ENCODE measurements around the gene CHI3L1.

CHI3L1 gene

DNA sequence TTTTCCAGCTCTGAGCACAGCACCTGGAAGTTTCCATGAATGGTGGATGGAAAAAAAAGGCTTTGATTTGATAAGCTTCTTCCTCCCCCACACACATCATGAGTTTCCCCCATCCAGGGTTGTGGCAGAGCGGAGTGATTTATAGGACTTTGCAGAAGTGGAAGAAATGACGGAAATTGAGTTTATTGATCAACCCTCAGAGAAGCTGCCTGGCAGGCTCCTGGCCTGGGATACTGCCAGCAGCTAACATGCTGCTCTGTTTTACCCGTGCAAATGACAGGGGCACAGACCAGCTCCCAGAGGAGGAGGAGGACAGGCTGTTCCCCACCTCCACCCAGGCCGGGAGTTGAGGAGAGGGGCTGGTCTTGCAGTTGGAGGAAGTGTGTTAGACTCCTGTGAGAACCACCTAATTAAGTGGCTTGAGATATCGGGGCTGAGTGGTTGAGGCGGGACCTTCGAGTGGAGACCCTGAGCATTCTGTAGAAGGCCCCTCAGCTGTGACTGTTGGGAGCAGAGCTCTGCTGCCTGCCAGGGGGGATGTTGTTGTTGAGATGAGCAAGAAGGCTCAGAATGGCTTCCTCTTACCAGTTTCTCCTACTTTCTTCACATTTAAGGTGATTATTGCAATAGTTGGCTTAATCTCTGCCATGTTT, 37.2 kb downstream of the CHI3L1 start:
- no peak for DNase-seq

DNA sequence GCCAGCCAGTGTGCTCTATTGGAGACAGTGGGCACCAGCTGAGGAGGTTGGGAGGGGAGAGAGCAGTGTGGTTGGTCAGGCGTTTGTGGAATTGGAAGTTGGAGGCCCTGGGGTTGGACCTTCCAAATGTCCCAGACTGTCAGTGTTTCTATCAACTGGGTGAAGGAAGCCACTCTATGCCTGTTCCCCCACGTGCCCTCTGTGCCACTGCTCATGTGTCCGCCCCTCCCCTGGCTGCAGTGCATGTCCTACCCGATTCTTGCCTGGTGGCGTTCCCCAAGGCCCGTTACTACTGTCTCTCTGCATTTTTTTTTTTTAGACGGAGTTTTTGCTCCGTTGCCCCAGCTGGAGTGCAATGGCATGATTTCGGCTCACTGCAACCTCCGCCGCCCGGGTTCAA, 37.9 kb downstream of the CHI3L1 start:
- DNase-seq = no peak

DNA sequence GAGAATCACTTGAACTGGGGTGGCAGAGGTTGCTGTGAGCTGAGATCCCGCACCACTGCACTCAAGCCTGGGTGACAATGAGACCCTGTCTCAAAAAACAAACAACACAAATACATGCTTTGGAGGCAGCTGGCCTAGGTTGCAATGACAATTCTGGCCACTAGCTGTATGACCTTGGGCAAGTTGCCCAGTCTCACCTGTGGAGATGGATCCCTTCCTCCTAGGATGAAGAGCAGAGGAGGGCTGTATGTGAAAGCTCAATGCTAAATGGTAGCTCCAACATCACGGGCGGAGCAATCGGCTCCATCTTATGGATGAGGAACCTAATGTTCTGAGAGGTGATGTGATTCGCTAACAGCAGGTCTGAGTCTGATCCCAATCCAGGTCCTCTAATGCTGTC, 38.4 kb downstream of the CHI3L1 start:
- no peak for DNase-seq

DNA sequence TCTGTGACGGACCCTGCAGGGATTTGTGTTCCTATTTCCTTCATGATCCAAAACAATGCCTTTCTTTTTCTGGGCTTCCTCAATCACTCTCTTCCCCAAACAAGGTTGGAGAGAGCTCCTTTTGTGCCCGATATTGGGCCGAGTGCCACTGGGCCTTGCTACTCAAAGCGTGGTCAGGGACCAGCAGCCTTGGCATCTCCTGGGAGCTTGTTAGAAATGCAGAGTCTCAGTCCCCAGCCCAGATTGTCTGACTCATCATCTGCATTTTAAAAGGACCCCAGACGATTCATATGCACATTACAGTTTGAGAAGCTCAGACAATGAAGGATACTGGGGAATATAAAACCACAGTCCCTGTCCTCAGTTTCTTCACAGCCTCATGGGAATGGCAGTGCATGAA, 39.1 kb downstream of the CHI3L1 start:
- no peak for DNase-seq

DNA sequence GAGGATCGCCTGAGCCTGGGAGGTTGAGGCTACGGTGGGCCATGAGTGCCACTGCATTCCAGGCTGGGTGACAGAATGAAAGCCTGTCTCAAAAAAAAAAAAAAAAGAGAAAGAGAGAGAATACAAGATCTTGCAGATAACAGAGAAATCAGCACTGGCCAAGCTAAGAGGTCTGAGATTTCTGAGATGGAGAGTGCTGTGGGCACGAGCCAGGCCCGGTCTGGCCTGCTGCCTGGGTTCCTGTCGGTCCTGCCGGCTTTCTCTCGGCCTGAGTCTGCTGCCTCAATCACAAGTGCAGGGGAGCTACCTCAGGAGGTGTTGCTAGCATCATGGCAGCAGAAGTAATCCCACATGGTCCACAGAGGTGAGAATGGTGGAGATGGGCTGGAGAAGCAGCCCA, 40.0 kb downstream of the CHI3L1 start:
- no peak for DNase-seq

DNA sequence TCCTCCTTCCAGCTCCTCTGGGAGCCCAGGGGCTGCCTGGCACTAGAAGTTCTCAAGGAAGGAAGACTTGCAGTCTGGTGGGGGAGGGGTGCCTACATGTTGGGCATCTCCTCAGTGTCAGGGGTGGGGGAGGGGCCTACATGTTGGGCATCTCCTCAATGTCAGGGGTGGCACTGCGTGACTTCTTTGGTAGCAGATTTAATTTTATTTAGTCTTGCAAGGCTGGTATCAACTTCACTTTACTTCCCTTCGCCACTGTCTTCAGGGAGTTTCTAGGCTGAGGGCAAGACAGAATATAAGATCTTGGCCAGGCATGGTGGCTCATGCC, 40.5 kb downstream of the CHI3L1 start:
- no peak for DNase-seq

DNA sequence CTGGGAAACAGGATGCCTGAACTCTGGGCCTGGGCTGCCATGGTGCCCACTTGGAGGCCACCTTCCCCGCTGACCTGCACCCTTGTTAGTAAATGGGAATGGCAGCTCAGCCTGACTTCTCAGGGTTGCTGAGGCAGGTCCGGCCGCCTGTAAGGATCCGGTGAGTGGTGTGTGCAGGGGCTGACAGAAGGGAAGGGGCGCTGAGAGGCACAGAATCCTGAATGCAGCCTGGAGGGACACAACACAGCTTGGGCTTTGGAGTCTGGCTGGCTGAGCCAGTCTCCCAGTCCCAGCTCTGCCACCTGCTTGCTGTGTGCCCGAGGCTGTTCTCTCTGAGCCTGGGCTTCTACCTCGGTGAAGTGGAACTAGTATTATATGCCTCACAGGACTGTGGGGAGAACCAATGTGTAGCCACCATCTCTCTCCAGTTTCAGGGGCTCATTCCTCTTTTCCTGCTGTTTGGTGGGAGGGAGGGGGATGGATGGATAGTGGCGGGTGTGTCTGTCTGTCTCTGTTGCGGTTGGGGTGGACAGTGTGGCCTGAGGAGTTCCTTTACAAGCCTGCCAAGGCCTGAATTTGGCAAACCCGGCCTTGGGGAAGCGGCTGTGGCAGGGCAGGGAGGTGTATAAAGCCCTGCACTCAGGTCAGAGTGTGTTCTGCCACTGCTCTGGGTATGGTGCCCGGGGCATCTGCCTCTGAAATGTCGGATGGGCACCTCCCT, 41.0 kb downstream of the CHI3L1 start:
- DNase-seq = no peak

DNA sequence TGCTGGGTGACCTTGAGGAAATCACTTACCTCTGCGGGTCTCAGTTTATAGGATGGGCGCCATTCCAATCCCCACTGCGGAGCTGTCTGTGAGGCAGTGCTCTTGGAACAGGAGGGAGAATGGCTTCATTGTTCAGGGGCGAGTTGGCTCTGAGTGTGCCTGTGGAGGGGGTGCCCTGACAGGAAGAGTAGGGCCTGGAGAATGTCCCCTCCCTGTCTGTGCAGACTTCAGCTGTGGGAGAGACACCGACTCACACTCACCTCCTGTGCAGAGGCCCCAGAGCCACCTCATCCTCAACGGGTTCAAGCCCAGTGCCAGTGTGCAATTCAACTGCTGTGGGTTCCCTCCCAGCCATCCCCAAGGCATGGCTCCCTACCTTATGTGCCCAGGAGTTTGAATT, 41.8 kb downstream of the CHI3L1 start:
- DNase-seq = no peak

DNA sequence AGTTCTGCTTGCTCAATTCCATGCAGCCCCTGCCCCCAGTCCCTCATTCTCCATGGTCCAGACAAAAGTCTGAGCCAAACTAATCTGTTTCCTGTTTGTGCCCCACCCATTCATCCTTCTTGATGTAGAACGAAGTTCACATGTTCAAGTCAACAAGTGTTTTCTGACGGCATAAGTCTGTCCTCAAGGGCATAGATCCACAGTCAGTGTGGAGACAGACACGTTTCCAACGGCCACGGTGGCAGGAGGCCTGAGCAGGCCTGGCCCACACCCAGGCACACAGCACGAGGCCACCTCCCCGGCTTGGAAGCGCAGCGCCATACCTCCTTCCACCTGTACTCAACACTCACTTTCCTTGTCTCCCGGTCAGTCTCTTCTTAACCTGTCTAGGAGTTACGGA, 42.9 kb downstream of the CHI3L1 start:
- no peak for DNase-seq

DNA sequence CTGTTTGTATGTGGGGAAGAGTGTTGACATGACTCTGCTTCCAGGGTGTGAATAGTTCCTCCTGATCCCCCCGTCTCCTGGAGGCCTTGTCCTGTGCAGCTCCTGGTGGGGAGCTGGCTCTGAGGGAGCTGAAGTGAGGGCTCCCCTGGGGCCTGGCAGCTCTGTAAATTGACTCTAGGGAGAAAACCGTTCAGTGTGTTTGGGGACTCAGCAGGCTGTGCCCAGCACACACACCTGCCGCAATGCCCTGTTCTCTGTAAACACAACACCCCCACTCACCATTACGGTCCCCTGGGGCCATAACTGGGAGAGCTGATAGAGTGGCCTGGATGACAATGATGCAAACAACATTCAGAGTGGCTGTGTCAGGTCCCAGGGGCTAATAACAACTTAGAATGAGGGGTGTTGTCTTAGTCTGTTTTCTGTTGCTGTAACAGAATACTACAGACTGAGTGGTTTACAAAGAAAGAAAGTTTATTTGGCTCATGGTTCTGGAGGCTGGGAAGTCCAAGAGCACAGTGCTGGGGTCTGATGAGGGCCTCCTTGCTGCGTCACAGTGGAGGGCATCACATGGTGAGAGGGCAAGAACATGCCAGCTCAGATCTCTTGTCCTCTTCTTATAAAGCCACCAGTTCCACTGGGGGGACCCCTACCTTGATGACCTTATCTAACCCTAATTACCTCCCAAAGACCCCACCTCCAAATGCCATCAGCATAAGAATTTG, 43.7 kb downstream of the CHI3L1 start:
- peak; percentile 87 for DNase-seq

DNA sequence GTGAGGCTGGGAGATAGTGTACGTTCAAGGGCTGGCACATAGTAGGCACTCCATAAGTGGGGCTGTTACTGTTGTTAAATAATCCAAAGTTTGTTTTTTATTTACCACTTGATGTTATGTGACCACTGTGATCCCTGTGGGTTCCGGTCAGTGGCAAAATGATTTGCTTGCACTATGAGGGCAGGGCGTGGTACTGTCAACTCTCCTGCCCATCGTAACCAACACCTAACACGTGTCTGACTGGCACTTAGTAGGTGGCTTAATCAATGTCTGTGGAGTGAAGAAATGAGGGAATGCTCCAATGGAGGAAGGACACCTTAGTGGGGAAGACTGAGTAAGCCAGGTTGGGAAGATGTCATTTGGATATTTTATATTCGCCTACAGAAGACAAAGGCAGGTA, 44.4 kb downstream of the CHI3L1 start:
- no peak for DNase-seq

DNA sequence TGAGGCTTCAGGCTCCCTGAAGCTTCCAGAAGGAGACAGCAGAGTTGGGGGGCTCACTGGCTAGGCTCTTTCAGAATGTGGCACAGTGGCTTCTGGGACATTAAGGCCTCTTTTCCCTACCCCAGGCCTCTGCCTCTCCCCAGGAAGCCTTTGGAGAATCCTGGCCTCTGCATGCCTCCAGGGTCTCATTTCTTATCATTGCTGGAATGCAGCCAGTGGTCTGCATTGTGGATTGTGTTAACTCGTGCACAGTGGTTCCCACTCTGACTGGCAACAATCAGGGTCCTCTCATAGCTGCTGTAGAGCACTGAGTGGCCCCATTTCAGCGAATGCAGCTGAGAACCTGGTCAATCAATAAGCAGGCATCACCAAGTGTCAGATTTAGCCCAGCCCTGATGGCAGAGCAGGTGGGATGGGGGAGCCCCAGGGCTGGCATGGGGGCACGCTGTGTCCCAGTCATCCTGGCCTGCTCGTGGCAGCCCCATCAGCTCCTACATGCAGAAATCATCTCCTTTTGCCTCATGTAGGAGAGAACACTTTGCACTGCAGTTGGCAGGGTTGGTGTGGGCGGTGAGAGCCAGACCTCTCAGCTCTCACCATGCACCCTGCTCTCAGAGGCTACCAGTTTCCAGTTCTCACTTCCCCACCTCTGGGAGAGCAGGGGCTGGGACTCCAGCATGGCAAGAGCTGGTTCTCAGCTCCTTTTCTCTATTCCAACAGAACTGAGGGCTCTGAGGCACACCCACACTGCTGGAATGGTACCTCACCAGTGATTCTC, 45.6 kb downstream of the CHI3L1 start:
- DNase-seq = no peak

DNA sequence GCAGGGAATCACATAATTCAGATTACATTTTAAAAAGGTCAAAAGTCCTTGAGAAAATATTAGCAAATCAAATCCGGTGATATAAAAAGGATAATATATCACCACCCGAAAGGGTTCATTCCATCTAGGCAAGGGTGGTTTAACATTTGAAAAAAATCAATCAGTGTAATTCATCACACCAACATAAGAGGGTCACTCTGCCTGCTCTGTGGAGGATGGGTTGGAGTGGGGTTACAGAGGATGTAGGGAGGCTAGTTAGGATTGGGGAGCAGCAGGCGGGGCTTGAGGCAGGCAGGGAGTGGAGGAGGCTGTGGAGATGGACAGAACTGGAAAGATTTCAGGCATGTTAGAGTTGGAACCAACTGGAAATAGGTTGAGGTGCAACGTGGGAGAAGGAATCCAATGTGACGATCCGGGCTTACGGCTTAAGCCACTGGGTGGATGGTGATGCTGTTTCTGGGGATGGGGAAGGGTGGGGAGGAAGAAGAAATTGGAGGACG, 46.5 kb downstream of the CHI3L1 start:
- DNase-seq = no peak

DNA sequence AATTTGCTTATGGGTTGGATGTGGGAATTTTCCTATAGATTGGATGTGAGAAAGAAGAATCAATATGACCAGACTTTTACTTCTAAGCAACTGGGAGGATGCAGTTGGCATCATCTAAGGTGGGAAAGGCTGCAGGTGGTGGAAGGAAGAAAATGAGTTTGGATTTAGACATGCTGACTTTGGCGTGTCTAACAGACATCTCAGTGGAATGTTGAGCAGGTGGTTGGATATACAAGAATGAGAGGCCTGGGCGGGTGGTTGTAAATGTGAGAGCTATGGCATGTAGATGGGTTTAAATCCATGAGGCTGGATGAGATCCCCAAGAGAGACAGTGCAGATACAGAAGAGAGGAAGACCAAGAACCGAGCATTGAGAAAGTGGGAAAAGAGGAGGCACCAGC, 48.4 kb downstream of the CHI3L1 start:
- no peak for DNase-seq

DNA sequence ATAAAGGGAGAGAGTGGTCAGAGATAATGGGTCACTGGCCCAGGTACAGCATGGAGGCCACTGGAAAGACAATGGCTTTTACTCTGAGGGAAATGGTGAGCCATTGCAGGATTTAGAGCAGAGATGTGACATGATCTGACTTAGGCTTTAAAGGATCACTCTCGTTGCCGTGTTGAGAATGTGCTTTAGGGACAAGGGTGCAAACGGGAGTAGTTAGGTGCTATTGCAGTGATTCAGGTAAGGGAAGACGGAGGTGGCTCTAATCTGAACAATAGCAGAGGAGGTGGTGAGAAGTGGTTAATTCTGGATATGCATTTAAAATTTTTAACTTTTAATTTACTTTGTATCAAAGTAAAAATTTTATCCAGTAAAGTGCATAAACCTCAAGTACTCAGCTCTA, 49.2 kb downstream of the CHI3L1 start:
- no peak for DNase-seq

DNA sequence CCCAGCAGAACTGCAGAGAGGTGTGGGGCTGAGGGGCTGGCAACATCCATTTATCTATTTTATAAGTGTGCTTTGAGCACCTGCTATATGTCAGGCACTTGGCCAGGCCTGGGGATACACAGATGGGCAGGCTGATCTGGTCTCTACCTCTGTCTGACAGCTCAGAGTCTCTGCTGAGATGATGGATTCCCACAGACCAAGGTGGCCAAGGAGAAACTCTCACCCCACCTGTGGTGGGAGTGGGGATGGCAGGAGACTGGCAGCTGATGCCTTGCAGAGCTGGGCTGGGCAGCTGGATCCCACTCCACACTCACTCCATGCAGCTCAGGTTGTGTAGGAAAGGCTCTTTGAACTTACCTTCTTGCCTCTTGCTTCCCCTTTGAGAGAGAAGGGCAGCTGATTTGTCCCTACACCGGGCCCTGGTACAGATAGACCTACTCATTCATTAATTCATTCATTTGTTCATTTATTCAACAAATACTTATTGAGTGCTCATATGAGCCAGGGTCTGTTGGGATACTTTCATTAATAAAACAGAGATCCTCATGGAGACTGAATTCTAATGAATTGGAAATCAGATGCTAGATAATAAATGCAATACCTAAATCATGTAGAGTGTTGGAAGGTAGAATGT, 50.0 kb downstream of the CHI3L1 start:
- no peak for DNase-seq

DNA sequence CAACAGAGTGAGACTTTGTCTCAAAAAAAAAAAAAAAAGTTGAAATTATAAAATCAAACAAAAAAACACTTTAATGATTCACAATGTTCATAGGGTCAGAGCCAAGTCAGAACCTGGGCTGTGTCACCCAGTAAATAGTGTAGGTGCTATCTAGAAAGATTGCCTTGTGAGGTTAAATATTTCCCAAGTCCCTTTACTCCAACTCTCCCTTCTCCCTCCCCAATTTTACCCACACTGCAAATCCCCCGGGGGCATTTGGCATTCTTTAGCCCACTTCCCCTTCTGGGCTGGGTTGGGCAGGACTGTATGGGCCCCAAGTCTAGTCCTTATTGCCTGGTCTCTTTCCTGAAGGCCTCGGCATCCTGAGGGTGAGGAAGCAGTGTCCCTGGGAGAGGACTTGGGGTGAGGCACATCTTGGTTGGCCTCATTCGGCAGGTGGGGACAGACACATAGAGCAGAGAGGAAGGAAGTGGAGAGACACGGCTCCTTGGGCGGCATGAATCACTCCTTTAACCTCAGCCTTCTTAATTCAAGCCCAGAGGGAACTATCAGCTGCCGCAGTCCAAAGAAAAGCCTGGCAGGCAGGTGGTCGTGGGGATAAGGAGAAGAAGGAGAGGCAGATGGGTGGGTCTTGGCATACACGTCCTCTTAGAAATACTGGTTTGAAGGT, 50.7 kb downstream of the CHI3L1 start:
- no peak for DNase-seq

DNA sequence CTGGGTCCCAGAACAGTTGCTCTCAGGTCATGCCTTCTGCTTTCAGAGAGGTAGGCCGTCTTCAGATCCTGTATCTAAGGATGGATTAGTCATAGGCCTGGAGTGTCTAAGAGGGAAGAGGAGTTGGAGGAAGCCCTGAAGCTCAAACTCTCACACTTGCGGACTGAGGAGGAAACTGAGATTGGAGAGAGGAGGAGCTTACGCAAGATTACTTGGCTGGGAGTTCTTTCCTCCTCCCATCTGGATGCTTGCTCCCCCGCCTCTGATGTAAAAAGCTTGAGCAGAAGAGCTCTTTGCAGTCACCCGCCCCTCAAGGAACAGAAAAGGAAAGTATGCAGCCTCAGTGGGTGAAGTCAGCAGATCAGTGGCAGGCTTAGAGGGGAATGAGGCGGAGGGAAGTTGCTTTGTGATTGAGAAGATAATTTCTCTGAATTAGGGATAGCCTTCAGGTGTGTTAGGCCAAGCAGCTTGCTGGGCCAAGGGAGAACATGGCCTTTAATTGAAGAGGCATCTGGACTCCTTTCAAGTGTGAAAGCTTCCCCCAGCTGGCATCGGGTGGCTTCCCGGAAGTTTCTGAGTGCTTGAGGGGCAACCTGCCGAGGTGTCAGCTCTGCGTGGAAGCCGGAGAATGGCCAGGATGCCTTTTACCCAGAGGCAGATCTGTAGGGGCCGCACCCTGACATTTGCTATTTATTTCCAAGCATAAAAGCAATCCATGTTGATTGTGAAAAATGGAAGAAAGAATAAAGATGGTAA, 52.4 kb downstream of the CHI3L1 start:
- DNase-seq = peak; percentile 75

DNA sequence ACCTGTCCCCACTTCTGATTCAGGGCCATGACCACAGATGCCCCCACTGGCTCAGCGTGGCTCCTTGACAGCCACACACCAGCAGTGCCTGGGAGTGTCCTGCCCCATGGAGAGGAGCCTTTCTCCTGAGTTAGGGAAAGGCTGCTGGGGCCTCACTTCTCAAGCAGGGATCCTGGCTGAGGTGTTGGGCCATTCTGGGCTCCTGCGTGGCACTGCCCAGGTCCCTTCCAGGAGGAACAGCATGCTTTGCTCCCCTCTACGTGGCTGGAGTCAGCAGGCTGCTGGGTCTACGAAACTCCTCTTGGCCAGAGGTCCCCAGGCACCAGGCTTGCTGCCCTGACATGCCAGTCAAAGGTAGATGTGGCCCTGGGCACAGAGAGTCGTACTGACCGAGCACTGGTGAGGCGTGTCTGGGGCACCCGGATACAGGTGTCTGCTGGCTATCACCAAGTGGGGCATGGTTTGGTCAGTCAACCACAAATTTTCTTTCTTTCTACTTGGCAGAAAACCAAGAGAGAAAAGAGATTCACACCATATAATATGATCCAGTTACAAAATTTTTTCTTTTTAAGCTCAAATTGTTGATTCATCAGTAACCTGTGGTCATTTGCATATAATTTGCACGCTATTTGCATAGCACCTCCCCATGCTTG, 54.8 kb downstream of the CHI3L1 start:
- DNase-seq = no peak

DNA sequence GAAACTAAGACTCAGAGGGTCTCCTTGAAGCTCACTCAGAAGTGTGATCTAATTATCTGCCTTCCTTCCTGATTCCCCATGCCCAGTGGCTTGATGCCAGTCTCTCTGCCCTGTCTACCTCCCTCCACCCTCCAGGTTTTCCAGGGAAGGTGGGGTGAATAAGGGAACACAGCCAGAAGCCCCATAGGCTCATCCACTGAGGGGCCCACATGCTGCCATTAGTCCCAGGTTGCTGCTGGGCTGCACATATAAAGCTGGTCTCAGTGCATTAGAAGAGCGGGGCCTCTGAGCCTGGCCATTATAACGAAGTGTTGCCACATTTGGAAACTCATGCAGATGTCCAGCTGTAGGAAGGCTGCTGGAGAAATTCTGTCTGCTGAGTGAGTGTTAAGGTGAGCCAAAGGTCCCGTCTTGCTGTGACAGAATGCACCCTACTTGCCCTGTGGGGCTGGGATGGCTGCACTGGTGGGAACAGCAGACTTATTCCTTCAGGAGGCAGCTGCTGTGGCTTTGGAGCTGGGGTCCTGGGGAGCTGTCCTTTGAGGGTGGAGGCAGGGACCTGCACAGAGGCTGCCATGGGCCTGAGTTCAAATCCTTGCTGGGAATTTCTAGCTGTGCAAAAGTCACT, 56.0 kb downstream of the CHI3L1 start:
- DNase-seq = no peak

Data from NCI-H2171 (cell line).